Measurements from ENCODE around the gene EMILIN2. TPM values are rescaled to one million over a fixed set of nuclear protein-coding genes. Genes with fewer than 3 reads are reported as not detected.

EMILIN2 gene
- total and polyA plus RNA-seq, 2 donors: 15.7 to 17.0 TPM

DNA sequence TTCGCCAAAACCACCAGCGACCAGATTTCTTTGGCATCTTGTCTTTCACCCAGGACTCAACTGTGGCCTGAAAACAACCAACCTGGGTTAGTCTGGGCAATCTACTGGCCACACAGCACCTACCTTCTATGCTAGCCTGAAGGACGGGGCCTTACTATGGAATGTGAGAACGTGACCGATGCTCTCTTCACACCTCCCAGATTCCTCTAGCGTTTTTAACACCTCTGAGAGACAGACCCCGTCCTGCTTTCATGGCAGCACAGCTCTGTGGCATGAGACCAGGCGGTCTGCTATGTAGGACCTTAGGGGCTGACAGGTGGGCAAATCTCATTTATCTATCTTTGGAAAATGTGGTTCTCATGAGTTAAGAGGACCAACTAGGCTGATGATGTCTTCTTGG is 80.9 kb downstream of the EMILIN2 start:
- H3K4me1 ChIP-seq (ENCODE audit: insufficient read depth): no peaks in the 10 kb centered on the region
- H3K4me3 ChIP-seq (ENCODE audit: low read depth, low read length): no peak overlapping the region
- peaks cover 6% of the 10 kb centered on the region for H3K36me3 ChIP-seq (ENCODE audit: insufficient read depth)
- no peak for DNase-seq (ENCODE audit: extremely low spot score)
- WGBS: 90% methylated on average over 8 of the region's 8 CpGs
- no peak overlapping the region for H3K27ac ChIP-seq (ENCODE audit: low read depth)

DNA sequence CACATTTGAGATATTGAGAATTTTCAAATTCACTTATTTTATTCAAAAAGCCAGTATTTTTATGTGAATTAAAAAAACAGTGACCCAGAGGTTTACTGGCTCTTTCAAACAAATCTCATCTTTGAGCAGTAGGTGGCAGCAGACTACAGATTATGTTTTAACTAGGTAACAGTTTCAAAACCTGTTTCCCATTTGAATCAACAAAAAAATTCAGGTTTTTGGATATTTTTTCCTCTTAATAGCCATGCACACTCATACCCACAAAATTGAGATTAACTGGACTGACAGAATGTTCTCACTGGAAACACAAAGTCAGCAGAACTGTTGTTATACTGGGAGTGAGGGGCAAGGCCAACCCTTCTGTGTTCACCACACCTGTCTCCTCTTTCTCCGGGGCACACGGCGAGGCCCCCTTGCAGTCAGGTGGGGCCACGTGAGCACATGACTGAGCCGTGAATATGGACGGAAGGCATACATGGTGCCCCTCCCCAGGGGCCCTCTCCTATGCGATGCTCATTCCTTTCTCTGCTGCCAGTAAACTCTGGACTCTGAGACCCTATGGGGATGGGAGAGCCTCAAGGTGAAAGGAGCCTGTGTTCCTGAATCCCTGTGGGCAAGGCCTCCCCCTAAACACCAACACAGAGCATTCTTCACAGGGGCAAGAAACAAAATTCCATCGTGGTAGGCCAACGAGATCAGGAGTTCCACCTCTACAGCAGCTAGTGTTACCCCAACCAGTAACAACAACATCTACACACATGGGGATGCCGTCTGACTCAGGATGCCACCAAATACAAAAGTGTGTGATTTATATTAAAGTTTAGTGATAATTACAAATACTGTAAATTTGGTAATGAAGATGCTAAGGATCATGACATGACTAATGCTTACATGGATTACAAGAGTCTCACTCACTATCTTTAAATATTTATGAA is 85.7 kb downstream of the EMILIN2 start:
- Histone ChIP-seq H3K27ac (ENCODE audit: low read depth) (no peak overlapping the region), H3K36me3 (ENCODE audit: insufficient read depth) (peaks cover 7% of the 10 kb centered on the region)
- DNase-seq (ENCODE audit: extremely low spot score): peak; percentile 66

GRCh38 chr18:2933995-2934394 is 87.2 kb downstream of the EMILIN2 start:
- no peak overlapping the region for H3K27ac ChIP-seq (ENCODE audit: low read depth)
- H3K4me3 ChIP-seq (ENCODE audit: low read depth, low read length): no peak overlapping the region
- WGBS: 79% methylated on average over 3 of the region's 3 CpGs
- H3K36me3 ChIP-seq (ENCODE audit: insufficient read depth): peaks cover 6% of the 10 kb centered on the region
- no peak for DNase-seq (ENCODE audit: extremely low spot score)
- H3K4me1 ChIP-seq (ENCODE audit: insufficient read depth): no peaks in the 10 kb centered on the region

More for the DNA sequence above, 85.7 kb downstream of the EMILIN2 start:
- WGBS: 53% methylated on average over 10 of the region's 10 CpGs
- no peak overlapping the region for H3K4me3 ChIP-seq (ENCODE audit: low read depth, low read length)
- no peaks in the 10 kb centered on the region for H3K4me1 ChIP-seq (ENCODE audit: insufficient read depth)

DNA sequence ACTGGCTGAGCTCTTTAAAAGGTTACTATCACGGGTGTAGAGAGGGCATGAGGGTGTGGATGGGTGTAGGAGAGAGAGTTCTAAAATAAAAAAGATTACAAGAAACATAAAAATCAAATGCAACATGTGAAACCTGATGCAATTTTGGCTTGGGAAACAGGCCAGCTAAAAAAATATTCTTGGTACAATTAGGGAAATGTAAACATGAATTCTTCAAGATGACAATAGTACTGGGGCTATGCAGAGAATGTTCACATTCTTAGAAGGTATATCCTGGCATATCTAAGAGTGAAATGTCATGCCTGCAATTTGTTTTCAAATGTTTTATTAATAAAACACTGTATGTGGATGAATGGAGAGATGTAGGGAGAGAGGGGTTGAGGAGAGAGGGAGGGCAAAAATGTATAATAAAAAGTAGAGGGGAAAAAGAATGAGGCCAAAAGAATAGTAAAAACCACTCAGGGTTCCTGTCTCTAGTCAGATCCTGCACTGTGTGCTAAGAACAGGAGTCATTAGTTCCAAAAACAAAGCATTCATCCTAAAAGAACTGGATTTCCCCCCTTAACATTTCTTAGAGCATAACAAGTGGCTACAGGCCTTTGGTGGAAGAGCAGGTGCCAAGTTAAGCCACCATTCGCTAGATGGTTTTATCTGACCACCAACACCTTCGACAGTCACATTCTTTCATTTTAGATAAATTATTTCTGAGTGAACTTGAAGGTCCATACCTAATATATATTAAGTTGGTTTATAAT is 88.8 kb downstream of the EMILIN2 start:
- WGBS: 71% methylated on average over 3 of the region's 3 CpGs
- H3K36me3 ChIP-seq (ENCODE audit: insufficient read depth): peaks cover 6% of the 10 kb centered on the region
- no peaks in the 10 kb centered on the region for H3K4me1 ChIP-seq (ENCODE audit: insufficient read depth)
- DNase-seq (ENCODE audit: extremely low spot score): no peak
- no peak overlapping the region for H3K27ac ChIP-seq (ENCODE audit: low read depth)
- H3K4me3 ChIP-seq (ENCODE audit: low read depth, low read length): no peak overlapping the region

- Histone ChIP-seq H3K27ac (ENCODE audit: low read depth) (no peak overlapping the region), H3K36me3 (ENCODE audit: insufficient read depth) (peaks cover 5% of the 10 kb centered on the region), H3K4me1 (ENCODE audit: insufficient read depth) (no peaks in the 10 kb centered on the region), H3K4me3 (ENCODE audit: low read depth, low read length) (no peak overlapping the region)
- DNase-seq (ENCODE audit: extremely low spot score): no peak
- WGBS: 88% methylated on average over 7 of the region's 7 CpGs
Observed at GRCh38 chr18:2939317-2939716, 92.5 kb downstream of the EMILIN2 start.

- no peak overlapping the region for H3K27ac ChIP-seq (ENCODE audit: low read depth)
- 30% methylated on average over 3 of the region's 3 CpGs for WGBS
- DNase-seq (ENCODE audit: extremely low spot score): peak; percentile 46
Observed at GRCh38 chr18:2948038-2948437, 101.2 kb downstream of the EMILIN2 start.

GRCh38 chr18:2952605-2953004 is 105.8 kb downstream of the EMILIN2 start:
- no peaks in the 10 kb centered on the region for H3K4me1 ChIP-seq (ENCODE audit: insufficient read depth)
- H3K36me3 ChIP-seq (ENCODE audit: insufficient read depth): peaks cover 3% of the 10 kb centered on the region
- DNase-seq (ENCODE audit: extremely low spot score): no peak
- H3K4me3 ChIP-seq (ENCODE audit: low read depth, low read length): no peak overlapping the region
- WGBS: 73% methylated on average over 2 of the region's 2 CpGs
- no peak overlapping the region for H3K27ac ChIP-seq (ENCODE audit: low read depth)

More at GRCh38 chr18:2948038-2948437, 101.2 kb downstream of the EMILIN2 start:
- Histone ChIP-seq H3K36me3 (ENCODE audit: insufficient read depth) (peaks cover 4% of the 10 kb centered on the region), H3K4me3 (ENCODE audit: low read depth, low read length) (no peak overlapping the region), H3K4me1 (ENCODE audit: insufficient read depth) (no peaks in the 10 kb centered on the region)

- Histone ChIP-seq H3K4me1 (ENCODE audit: insufficient read depth) (no peaks in the 10 kb centered on the region), H3K36me3 (ENCODE audit: insufficient read depth) (peaks cover 3% of the 10 kb centered on the region), H3K4me3 (ENCODE audit: low read depth, low read length) (no peak overlapping the region), H3K27ac (ENCODE audit: low read depth) (peak overlapping the region; percentile 23)
- DNase-seq (ENCODE audit: extremely low spot score): no peak
- WGBS: 92% methylated on average over 6 of the region's 6 CpGs
Observed at GRCh38 chr18:2953935-2954653, 107.3 kb downstream of the EMILIN2 start.

- Histone ChIP-seq H3K4me3 (ENCODE audit: low read depth, low read length) (no peak overlapping the region), H3K4me1 (ENCODE audit: insufficient read depth) (no peaks in the 10 kb centered on the region), H3K36me3 (ENCODE audit: insufficient read depth) (peaks cover 3% of the 10 kb centered on the region), H3K27ac (ENCODE audit: low read depth) (no peak overlapping the region)
- 97% methylated on average over 12 of the region's 12 CpGs for WGBS
- no peak for DNase-seq (ENCODE audit: extremely low spot score)
Observed at GRCh38 chr18:2954869-2955645, 108.3 kb downstream of the EMILIN2 start.

GRCh38 chr18:2956056-2956455 is 109.2 kb downstream of the EMILIN2 start:
- WGBS: 84% methylated on average over 7 of the region's 7 CpGs
- H3K36me3 ChIP-seq (ENCODE audit: insufficient read depth): peaks cover 3% of the 10 kb centered on the region
- H3K4me3 ChIP-seq (ENCODE audit: low read depth, low read length): no peak overlapping the region
- no peak for DNase-seq (ENCODE audit: extremely low spot score)
- no peak overlapping the region for H3K27ac ChIP-seq (ENCODE audit: low read depth)
- H3K4me1 ChIP-seq (ENCODE audit: insufficient read depth): no peaks in the 10 kb centered on the region

DNA sequence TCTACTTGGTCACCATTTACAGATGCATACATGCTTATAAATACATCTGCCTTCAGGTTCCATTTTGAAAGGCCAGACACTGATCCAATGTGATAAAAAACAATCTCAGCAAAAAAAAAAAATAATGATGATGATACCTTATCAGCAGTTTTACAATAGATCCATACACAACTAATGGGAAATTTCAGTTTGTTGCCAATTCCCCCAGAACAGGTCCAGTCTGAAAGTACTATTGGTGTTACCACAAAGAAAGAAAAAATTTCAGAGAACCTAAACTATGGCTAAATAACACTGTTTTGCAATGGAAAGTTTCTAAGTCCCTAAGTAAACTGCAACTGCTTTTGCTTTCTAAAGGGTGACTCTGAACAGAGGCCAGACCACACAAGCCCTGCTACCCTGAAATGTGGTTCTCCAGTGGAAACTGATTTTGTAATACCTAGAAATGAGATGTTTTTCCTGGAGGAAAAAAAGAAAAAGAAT is 112.1 kb downstream of the EMILIN2 start:
- no peak for DNase-seq (ENCODE audit: extremely low spot score)
- no peaks in the 10 kb centered on the region for H3K4me1 ChIP-seq (ENCODE audit: insufficient read depth)
- H3K36me3 ChIP-seq (ENCODE audit: insufficient read depth): peaks cover 2% of the 10 kb centered on the region

GRCh38 chr18:2959341-2959740 is 112.5 kb downstream of the EMILIN2 start:
- Histone ChIP-seq H3K4me1 (ENCODE audit: insufficient read depth) (no peaks in the 10 kb centered on the region), H3K27ac (ENCODE audit: low read depth) (peak overlapping the region; percentile 67), H3K36me3 (ENCODE audit: insufficient read depth) (peaks cover 2% of the 10 kb centered on the region), H3K4me3 (ENCODE audit: low read depth, low read length) (no peak overlapping the region)
- 74% methylated on average over 2 of the region's 2 CpGs for WGBS
- no peak for DNase-seq (ENCODE audit: extremely low spot score)

More for the DNA sequence above, 112.1 kb downstream of the EMILIN2 start:
- Histone ChIP-seq H3K27ac (ENCODE audit: low read depth) (no peak overlapping the region), H3K4me3 (ENCODE audit: low read depth, low read length) (no peak overlapping the region)

Data from urinary bladder (tissue), 4 donors.